ENCODE measurements around the gene ZNF670.

Gene ZNF670

DNA sequence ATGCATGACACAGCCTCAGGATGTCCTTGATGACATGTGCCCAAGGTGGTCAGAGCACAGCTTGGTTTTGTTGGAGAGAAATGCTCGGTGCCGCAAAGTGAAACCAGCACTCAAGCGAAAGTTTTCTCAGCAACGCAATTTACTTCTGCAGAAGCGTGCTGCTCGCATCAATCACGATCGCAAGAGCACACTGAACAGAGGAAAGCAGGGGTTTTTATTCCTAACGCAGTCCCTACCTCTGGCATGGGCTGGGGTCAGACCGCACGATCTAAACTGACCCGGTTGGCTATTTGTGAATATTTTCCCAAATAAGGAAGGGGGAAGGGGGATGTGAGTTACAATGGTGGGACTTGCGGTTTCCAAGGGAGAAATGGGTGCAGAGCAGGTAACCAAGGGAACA is 26.4 kb upstream of the ZNF670 start:
- no peak for DNase-seq (ENCODE audit: low read depth in 2 of 2, low spot score in 1 of 2)

- peak; percentile 79 to 86 for DNase-seq (ENCODE audit: low read depth in 2 of 2, low spot score in 1 of 2)
Measured at GRCh38 chr1:247103859-247104591, 25.4 kb upstream of the ZNF670 start, which contains the start of gene ZNF669. ZNF669 (minus strand) TSS chr1:247104356; CDS start chr1:247104199, 157 bp downstream.

DNA sequence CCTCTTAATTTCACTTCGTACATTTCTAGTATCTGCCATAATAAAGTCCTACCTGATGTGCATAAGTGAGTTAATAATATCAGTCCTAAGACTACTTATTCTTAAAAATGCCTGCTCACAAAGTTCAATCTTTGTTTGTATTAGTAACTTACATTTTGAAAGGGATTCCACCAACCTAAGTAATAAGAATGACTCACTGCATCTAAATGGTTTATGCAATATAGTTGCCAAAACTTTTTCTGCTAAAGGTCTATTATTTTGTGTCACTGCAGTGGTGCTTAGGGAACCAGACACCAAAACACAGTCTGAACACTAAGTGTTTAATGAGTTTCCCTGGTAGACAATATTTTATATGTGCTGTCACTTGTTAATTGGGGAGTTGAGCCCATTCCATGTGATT is 23.8 kb upstream of the ZNF670 start:
- no peak for DNase-seq (ENCODE audit: low read depth in 2 of 2, low spot score in 1 of 2)

DNA sequence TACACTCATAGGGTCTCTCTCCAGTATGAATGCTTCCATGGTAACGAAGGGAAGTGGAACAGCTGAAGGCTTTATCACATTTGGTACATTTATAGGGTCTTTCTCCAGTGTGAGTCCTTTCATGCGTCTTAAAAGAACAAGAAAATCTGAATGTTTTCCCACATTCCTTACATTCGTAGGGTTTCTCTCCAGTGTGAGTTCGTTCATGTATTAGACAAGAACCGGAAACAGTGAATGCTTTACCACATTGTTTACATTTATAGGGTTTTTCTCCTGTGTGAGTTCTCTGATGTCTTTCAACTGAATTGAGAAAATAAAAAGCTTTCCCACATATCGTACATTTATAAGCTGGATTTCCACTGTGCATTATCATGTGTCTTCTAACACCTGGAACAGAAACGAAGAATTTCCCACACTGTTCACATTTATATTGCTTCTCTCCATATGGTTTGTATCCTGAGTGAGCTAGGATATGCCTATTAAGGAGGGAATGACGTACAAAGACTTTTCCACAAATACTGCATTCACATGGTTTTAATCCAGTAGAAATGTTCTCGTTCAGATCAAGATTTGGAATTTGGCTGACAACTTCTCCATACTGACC is 22.2 kb upstream of the ZNF670 start:
- DNase-seq (ENCODE audit: low read depth in 2 of 2, low spot score in 1 of 2) = no peak

DNA sequence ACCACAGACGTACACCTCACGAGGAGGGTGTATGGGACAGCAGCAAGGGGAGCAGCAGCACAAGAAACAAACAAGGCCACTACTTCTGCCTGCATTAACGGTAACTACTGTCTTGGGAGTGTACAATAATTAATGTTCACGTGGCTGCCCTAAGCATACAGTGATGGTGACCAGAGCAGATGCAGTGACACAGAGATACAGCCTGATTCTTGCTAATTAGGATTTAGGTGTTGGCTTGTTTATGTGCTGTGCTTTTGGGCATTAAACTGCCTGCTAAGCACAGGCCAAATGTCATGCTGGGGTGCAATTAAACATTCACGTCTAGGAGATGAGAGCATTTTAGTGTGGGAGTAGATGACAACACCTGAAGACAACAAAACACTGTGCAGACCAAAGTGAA is 18.3 kb upstream of the ZNF670 start:
- DNase-seq (ENCODE audit: low read depth in 2 of 2, low spot score in 1 of 2) = no peak

GRCh38 chr1:247096544-247096943 is 17.9 kb upstream of the ZNF670 start:
- DNase-seq (ENCODE audit: low read depth in 2 of 2, low spot score in 1 of 2) = no peak

- no peak for DNase-seq (ENCODE audit: low read depth in 2 of 2, low spot score in 1 of 2)
Measured at GRCh38 chr1:247096112-247096511, 17.5 kb upstream of the ZNF670 start.

GRCh38 chr1:247090455-247090854 is 11.8 kb upstream of the ZNF670 start:
- no peak for DNase-seq (ENCODE audit: low read depth in 2 of 2, low spot score in 1 of 2)

DNA sequence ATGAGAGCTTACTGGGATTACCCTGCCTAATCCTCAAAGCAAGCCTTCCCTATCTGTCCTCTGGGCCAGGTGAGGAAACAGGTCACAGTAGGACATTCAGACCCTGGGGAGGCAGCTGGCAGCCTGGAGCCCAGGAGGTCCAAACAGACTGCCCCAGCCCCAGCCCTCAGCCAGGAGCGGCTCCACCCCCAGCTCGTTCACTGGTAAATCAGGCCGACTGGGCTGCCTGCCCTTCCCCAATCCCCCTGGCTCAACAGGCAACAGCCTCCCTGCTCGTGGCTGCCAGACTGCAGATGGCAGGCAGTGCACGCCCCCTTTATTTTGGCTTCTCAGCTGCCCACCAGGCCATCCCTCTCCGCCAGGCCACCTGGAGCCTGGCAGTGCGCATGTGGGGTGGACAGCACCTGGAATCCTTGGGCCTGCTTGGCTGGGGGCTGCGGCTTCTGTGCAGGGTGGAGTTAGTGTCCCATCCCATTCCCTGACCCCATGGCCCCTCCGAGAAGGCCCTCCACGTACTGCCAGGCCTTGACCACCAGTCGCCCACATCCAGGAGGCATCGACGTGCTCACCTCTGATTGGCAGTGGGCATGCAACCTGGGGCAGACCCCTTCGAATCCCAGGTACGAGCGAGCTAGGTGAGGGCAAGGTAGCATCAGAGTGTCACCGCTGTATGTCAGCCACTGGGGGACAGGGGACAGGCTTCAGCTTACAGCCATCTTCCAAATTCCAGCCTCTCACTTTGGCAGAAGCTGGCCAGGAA is 11.2 kb upstream of the ZNF670 start:
- no peak for DNase-seq (ENCODE audit: low read depth in 2 of 2, low spot score in 1 of 2)

DNA sequence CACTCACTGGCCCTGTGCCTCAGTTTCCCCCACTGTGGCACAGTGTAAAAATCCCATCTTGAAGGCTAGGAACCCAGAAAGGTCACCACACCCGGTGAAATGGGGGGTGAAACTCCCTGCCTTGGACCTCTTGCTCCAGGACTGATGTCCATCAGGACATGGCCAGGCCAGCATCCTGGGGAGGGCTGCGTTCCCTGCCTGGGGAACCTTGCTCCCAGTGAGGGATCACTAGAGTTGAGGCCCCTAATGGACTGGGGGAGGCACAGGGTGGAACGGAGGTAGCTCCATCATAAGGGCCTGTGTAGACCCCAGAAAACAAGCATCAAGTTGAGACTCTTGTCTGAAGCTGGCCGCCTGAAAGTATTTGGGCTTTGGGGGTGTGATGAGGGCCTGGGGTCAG is 10.4 kb upstream of the ZNF670 start:
- DNase-seq (ENCODE audit: low read depth in 2 of 2, low spot score in 1 of 2) = no peak

DNA sequence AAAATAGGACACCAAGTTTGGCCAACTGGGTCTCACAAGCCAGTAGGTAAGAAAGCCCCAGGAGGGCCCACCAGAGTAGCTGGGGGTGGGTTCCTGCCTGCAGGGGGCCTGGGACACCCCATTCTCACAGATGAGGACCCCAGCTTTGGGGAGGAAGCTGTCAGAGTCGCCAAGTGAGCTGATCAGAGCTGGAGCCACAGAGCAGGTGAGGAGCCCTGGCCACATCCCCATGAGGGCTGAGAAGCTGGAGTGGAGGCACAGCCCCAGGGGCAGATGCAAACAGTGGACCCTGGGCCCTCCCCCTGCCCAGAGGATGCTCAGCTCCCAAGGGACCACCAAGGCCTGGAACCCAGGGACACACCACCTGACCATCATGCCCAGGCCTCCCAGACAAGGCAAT is 8.6 kb upstream of the ZNF670 start:
- no peak for DNase-seq (ENCODE audit: low read depth in 2 of 2, low spot score in 1 of 2)

DNA sequence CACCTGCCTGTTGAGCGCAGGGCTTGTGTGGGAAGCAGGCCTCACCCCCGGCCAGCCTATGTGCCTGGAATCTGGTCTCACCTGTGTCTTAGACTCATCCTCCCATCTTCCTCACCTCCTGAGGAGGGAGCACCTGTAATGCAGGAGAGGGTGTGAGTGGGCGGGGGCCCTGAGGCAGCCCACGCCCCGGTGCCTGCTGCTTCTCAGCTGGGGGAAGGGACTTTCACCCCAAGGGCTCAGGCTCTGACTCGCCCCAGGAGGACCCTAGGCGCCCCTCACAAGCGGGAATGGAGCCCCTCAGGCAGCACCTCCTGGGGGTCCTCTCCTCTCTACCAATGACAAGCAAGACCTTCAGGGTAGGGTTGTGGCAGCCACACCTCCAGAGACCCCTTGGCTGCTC is 6.7 kb upstream of the ZNF670 start:
- no peak for DNase-seq (ENCODE audit: low read depth in 2 of 2, low spot score in 1 of 2)

- no peak for DNase-seq (ENCODE audit: low read depth in 2 of 2, low spot score in 1 of 2)
Measured at GRCh38 chr1:247084771-247085170, 6.2 kb upstream of the ZNF670 start.

DNA sequence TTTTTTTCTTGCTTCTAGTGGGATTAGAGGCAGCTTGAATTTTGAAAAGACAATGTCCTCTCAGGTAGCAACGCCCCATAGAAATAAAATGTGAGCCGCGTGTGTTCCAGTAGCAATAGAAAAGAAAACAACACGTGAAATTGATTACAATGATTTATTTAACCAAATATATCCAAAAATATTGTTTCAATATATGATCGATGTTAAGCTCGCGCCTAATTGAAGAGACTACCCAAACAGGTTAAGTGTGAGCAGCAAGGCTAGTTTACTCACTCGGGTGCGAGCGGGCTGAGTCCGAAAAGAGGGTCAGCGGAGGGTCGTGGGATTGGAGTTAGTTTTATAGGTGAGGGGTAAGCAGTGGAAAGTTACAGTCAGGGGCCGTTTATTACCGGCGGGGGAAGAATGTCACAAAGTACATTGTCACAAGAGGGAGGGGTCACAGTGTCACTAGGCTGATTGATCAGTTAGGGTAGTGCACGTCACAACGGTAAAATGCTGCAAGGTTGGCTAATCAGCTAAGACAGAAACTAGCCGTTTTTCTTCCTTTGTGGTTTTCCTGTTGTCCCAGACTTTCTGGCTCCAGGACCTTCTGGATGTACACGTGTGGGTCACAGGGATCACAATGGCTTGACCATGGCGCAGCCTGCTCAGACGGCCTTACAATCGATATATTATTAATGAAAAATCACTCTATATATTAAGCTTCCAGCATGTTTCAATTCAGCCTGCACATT is 697 bp upstream of the ZNF670 start:
- no peak for DNase-seq (ENCODE audit: low read depth in 2 of 2, low spot score in 1 of 2)

DNA sequence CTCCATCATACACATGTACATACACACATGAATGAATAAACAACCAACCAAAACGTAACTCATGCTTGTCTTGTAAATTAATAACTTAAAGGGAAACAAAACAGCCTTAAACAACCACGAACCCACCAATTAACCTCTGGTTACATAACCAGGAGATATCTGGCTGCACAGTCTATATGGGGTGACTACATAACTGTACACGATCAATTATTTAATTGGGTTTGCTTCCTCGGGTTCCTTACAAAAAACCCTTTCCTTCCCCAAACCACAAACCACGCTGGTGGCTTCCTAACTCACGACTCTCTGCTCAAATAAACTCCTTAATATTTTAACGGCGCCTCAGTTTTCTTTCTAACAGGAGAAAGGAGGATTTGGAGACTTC is 744 bp downstream of the ZNF670 start:
- DNase-seq (ENCODE audit: low read depth in 2 of 2, low spot score in 1 of 2) = no peak

DNA sequence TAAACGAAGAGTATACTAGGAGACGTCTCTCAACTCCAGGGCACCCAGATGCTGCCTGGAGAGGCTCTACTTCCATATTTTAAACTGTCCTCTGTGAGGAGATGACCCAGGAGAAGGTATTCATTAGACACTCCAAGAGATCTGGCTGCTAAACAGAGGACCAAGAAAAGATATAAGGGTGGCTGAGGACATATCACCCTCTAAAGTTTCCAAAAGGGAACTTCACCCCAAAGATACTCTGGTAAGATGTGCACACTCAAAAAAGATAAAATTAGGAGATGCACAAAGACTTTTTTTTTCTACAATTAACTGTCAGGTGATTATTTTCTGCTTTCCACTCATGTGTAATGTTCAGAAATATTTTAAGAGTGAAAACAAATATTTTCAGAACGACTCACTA is 1.4 kb downstream of the ZNF670 start:
- DNase-seq (ENCODE audit: low read depth in 2 of 2, low spot score in 1 of 2) = no peak

GRCh38 chr1:247070645-247071044 is 8.0 kb downstream of the ZNF670 start:
- no peak for DNase-seq (ENCODE audit: low read depth in 2 of 2, low spot score in 1 of 2)

DNA sequence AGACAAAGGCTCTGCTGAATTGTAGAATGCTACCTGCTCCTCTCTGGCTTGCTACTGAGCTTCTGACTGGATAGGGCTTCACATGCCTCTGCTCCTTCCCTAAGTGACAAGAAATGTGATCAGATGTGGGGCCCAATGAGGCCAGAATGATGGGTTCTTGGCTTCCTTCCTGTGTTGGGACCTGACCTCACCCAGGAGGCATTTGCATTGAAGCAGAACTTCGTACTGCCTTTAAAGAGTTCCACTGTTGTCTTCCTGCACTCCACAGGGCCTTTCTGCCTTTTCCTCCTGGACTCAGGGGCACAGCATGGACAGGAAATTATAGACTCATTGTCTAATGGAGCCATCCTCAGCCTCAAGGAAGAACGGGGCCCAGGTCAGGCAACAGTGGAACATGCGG is 14.3 kb downstream of the ZNF670 start:
- no peak for DNase-seq (ENCODE audit: low read depth in 2 of 2, low spot score in 1 of 2)

- no peak for DNase-seq (ENCODE audit: low read depth in 2 of 2, low spot score in 1 of 2)
Measured at GRCh38 chr1:247060771-247061170, 17.8 kb downstream of the ZNF670 start.

GRCh38 chr1:247056071-247056470 is 22.5 kb downstream of the ZNF670 start:
- DNase-seq (ENCODE audit: low read depth in 2 of 2, low spot score in 1 of 2) = no peak

DNA sequence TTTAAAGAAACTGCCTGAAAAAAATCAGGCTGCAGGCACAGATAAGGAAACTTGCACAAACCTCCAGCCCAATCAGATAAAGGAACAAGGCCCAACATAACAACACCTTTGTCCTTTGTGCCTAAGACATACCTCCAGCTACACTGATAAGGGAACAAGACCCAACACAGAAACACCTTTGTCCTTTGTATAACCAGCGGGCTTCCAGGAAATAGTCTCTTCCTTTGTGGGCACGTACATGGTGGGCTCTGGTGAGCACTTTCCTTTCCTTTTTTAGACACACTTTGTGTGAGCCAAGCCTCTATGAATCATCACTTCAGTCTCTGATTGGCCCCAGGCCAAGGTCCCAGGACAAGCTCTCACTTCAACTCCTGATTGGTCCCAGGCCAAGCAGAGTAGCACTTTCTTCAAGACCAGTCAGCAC is 23.6 kb downstream of the ZNF670 start:
- no peak for DNase-seq (ENCODE audit: low read depth in 2 of 2, low spot score in 1 of 2)

DNA sequence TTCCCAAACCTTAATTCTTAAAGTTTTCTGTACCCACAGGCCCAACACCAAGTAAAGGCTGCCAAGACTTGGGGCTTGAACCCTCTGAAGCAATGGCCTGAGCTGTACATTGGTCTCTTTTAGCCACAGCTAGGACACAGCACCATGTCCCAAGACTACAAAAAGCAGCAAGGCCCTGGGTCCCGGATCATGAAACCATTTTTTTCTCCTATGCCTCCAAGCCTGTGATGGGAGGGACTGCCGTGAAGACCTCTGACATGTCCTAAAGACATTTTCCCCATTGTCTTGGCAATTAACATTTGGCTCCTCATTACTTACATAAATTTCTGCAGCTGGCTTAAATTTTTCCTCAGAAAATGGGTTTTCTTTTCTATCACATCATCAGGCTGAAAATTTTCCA is 30.9 kb downstream of the ZNF670 start:
- no peak for DNase-seq (ENCODE audit: low read depth in 2 of 2, low spot score in 1 of 2)
